ENCODE measurements around the gene PIP5K1B. TPM values are rescaled to one million over a fixed set of nuclear protein-coding genes. Genes with fewer than 3 reads are reported as not detected.
"Not testable (repeated sequence)": the region's sequence is repeated elsewhere in the genome, so short reads cannot be mapped to it uniquely, and the experiment has no call there.

PIP5K1B gene
- total RNA-seq, 1 experiment from 2014 or later, result not detected

- H3K9me3 ChIP-seq (ENCODE audit: control insufficient read depth, insufficient read depth, low read depth, low read length), result no peaks in the 10 kb centered on the region
- in situ Hi-C loops (cut with HindIII; ENCODE audit: low pct_unique_long_range_greater_than_20kb, low sequenced_read_pairs), result no loop called here
- POLR2A ChIA-PET, result interaction anchor here (0.6 kb wide), 1 partner anchor 136 kb away, joined by 7 read pairs; no protein-coding TSS in a partner anchor
Measured at GRCh38 chr9:69049094-69049493, 344.1 kb downstream of the PIP5K1B start.

GRCh38 chr9:69050936-69051335 is 345.9 kb downstream of the PIP5K1B start:
- ATAC-seq; H3K4me1 ChIP-seq (ENCODE audit: control insufficient read depth, insufficient read depth, low read length); H3K36me3 ChIP-seq (ENCODE audit: control insufficient read depth, insufficient read depth, low read length); CTCF ChIA-PET; H3K9me3 ChIP-seq (ENCODE audit: control insufficient read depth, insufficient read depth, low read depth, low read length); BruUV-seq (replicated peaks); POLR2A ChIA-PET; H3K4me3 ChIP-seq (ENCODE audit: low read depth in 2 of 2, low read length in 2 of 2); H3K27me3 ChIP-seq (ENCODE audit: control insufficient read depth, insufficient read depth, low read length); in situ Hi-C loops (cut with HindIII; ENCODE audit: low pct_unique_long_range_greater_than_20kb, low sequenced_read_pairs); DNase-seq (ENCODE audit: low read depth, low spot score); H3K27ac ChIP-seq (ENCODE audit: low read length): not testable (repeated sequence)
- intact Hi-C loops (cut with micrococcal nuclease; ENCODE audit: unreplicated experiment), result loop anchor here (5.0 to 10.0 kb wide), 3 partner anchors 36 to 174 kb away; partner anchors contain the start of gene TJP2

More at GRCh38 chr9:69049094-69049493, 344.1 kb downstream of the PIP5K1B start:
- intact Hi-C loops (cut with micrococcal nuclease; ENCODE audit: unreplicated experiment), result no loop called here
- Histone ChIP-seq H3K4me1 (ENCODE audit: control insufficient read depth, insufficient read depth, low read length) (no peaks in the 10 kb centered on the region), H3K4me3 (ENCODE audit: low read depth in 2 of 2, low read length in 2 of 2) (no peak overlapping the region), H3K27me3 (ENCODE audit: control insufficient read depth, insufficient read depth, low read length) (no peaks in the 10 kb centered on the region), H3K36me3 (ENCODE audit: control insufficient read depth, insufficient read depth, low read length) (no peaks in the 10 kb centered on the region), H3K27ac (ENCODE audit: low read length) (no peak overlapping the region)
- DNase-seq (ENCODE audit: low read depth, low spot score) (no peak), ATAC-seq (no peak)
- BruUV-seq (replicated peaks), result no TSS peak
- TF ChIP-seq REST (IDR thresholded peaks at IDR 0.05; ENCODE audit: insufficient read depth in 1 of 2, low read depth in 2 of 2, low read length in 1 of 2) (no peak), SIN3A (IDR thresholded peaks at IDR 0.05; ENCODE audit: borderline replicate concordance, insufficient read depth, low read depth, low read length) (no peak), POLR2AphosphoS5 (IDR thresholded peaks at IDR 0.05; ENCODE audit: low read depth, low read length) (no peak), TCF7L2 (IDR thresholded peaks at IDR 0.05; ENCODE audit: low read depth, low read length) (no peak), CTCF (IDR thresholded peaks at IDR 0.05) (no peak)
- CTCF ChIA-PET, result no interaction called here

GRCh38 chr9:69054989-69055388 is 349.9 kb downstream of the PIP5K1B start:
- CTCF ChIA-PET, result no interaction called here
- in situ Hi-C loops (cut with HindIII; ENCODE audit: low pct_unique_long_range_greater_than_20kb, low sequenced_read_pairs) (no loop called here), intact Hi-C loops (cut with micrococcal nuclease; ENCODE audit: unreplicated experiment) (loop anchor here (1.0 to 10.0 kb wide), 4 partner anchors 32 to 170 kb away; partner anchors contain the start of gene TJP2)
- POLR2A ChIA-PET, result no interaction called here
- H3K4me1 ChIP-seq (ENCODE audit: control insufficient read depth, insufficient read depth, low read length), result no peaks in the 10 kb centered on the region
- DNase-seq (ENCODE audit: low read depth, low spot score) (no peak), ATAC-seq (no peak)
- no peaks in the 10 kb centered on the region for H3K36me3 ChIP-seq (ENCODE audit: control insufficient read depth, insufficient read depth, low read length)
- H3K27me3 ChIP-seq (ENCODE audit: control insufficient read depth, insufficient read depth, low read length), result no peaks in the 10 kb centered on the region
- no peak for TF ChIP-seq TCF7L2 (IDR thresholded peaks at IDR 0.05; ENCODE audit: low read depth, low read length)
- H3K27ac ChIP-seq (ENCODE audit: low read length), result no peak overlapping the region
- H3K4me3 ChIP-seq (ENCODE audit: low read depth in 2 of 2, low read length in 2 of 2), result no peak overlapping the region
- H3K9me3 ChIP-seq (ENCODE audit: control insufficient read depth, insufficient read depth, low read depth, low read length), result no peaks in the 10 kb centered on the region
- no TSS peak for BruUV-seq (replicated peaks)
